GM21717 (cell line): ENCODE measurements around the gene FUT2.

Experiments
- ATAC-seq: cut with Tn5 transposase; IDR thresholded peaks from one replicate; pipeline ENCODE4 v1.9.1; 2021; ENCODE audit warnings: mild to moderate bottlenecking, moderate library complexity; ENCODE audit not compliant: unreplicated experiment

Gene FUT2

DNA sequence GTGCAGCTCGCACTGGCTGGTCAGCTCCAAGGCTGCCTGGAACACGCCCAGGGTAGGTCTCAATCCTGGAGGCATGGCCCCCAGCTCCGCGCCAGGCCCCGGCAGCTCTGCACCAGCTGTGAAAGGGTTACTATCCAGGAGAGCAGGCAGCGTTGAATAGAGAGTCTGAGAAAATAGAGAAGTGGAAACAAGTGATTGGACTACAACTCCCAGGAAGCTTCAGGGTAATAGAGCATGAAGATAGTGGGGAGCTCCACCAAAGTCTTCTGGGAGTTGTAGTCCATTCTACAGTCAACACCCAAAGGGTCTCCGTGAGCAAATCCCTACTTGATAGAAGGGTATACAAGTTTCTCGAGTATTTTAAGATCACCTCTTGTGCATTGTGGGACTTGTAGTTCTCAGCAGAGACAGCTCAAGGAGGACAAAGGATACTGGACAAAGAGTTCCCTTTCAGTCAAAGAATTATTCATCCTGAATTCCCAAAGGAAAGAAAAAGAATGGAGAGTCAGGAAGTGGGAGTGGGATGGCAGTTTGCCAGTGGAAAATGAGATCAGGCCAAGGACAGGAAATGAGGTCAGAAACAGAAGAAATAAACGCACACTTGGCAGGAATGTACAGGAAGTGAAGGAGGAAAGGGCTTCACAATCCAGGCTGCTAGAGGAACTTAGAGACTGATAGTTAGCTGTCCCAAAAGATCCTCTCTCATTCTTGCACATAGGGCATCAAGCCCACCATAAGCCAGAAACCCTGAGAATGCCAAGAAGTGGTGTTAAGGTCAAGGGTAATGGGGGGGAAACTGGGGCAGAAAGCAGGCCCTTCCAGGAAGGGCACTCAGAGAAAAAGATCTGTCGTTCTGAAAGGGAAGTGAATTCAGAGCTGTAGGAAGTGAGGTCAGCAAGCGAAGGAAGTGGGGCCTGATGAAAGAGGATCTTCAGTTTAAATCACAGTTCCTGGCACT lies 29.3 kb downstream of the FUT2 start:
- no peak for ATAC-seq

- ATAC-seq = no peak
Observed at GRCh38 chr19:48726556-48726955, 30.8 kb downstream of the FUT2 start.

DNA sequence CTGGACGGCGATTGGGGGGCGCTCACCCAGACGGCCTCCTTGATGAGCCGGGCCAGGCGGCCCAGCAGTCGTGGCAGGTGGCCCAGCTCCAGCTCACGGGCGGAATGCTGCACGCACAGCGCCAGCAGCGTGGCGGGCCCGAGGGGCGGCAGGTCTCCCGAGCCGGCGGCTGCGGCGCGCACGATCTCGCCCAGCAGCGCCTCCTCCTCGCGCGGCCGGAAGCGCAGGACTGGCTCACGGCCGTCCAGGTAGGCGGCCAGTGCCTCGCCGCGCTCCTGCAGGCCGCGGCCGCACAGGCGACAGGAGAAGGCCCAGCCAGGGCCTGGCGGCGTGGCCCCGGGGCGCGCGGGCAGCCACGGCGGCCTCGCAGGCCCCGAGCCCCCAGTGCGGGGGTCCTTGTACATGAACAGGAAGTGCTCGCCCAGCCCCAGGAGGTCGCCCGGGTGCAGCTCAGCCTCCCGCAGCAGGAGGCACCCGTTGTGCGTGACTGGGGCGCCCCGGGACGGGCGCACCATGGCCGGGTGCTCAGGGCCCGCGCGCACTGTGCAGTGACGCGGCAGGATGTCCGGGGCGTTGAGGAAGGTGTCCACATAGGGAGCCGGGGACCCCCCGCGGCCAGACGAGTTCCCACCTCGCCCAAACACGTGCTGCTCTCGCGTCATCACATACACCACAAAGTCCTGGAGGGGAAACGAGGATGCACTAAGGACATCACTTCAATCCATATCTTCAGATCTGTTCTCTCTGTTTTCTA lies 33.3 kb downstream of the FUT2 start:
- ATAC-seq = no peak

DNA sequence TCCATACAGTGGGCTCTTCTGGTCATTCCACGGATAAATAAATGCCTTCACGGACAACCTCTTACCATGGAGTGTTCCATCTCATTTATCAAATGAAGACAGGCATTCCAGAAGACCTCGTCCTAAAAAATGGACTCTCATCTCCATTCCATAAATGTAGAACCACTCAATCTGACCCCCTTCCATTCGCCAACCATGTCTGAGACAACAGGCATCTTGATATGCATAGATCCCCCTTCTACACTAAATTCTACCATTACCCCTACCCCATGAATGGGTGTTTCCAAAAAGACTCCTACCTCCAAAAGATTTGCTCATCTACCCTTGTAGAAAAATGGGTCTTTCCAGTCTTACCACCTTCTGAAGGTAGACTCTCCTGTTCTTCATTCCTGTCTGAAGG lies 35.7 kb downstream of the FUT2 start:
- no peak for ATAC-seq

DNA sequence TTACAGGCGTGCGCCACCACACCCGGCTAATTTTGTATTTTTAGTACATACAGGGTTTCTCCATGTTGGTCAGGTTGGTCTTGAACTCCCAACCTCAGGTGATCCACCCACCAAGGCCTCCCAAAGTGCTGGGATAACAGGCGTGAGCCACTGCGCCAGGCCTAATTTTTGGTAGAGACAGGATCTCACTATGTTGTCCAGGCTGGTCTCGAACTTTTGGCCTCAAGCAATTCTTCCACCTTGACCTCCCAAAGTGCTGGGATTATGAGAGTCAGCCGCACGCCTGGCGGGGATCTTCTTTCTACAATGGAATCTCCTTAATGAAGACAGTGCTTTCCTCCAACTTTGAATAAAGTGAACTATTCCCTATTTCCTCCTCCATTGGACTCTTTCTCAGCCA lies 38.9 kb downstream of the FUT2 start:
- ATAC-seq = no peak

DNA sequence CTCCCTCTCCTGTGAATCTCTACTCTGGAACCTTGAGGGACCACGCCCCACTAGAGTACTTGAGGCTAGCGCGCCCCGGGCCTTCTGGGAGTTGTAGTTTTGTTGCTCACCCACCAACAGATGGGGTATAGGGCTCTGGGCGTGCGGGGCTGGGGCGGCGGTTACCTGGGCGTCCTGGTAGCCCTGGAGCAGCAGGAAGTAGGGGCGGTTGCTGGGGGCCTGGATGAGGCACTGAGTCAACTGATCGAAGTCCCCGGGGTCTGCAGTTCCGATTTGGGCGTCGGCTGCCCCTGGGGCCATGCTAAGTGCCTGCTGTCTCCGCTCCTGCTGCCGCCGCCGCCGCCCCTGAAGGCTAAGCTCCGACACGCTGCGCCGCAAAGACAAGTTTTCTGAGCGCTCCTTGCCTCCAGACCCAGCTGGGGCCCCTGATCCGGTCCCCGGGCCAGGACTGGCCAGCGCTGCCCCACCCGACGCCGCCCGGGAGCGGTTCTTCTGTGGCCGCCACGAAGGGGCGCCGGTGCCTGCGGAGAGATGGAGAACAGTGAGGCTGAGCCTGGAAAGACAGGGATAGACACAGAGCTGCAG lies 39.4 kb downstream of the FUT2 start:
- ATAC-seq = no peak

GRCh38 chr19:48737360-48737998 lies 41.7 kb downstream of the FUT2 start:
- no peak for ATAC-seq

DNA sequence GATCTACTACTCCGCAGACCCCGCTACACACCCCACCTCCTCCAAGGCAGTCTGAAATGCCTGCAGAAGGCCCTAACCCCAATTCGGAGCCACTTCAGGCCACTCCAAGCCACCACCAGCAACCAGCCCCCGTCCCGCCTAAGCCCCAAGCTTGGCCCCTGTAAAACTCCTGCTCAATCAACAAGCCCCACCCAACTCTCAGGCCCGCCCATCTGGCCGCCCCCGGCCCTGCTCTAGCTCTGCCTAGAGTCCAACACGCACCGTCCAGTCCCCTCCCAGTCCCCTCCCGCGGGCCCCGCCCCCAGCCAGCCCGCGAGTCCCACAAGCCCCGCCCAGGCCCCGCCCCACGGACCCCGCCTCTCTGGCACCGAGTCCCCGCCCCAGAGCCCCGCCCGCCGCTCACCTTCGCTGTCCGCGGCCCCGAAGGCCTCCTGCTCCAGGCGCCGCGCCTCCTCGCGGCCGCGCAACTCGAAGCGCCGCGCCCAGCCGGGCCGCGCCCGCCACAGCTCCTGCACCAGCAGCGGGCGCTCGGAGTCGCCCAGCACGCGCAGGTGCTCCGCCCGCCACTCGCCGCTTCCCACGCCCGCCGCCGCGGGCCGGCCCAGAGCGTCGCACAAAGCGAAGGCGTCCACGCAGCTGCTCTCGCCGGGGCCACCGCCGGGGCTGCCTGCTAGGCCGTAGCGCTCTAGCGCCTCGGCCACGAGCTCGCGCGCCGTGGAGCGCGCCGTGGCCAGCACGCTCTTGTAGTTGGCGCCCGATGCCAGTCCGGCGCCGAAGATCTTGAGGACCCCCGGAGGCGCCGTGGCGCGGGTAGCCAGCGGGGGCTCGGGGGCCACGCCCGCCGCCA lies 43.0 kb downstream of the FUT2 start:
- peak; percentile 55 for ATAC-seq

GRCh38 chr19:48739404-48740163 lies 43.8 kb downstream of the FUT2 start:
- ATAC-seq = no peak

- ATAC-seq = no peak
Observed at GRCh38 chr19:48740164-48740972, 44.6 kb downstream of the FUT2 start, which contains the start of gene RASIP1. Gene RASIP1, minus strand, starts transcription at chr19:48740610. Its CDS starts 328 bp downstream, at chr19:48740282.

DNA sequence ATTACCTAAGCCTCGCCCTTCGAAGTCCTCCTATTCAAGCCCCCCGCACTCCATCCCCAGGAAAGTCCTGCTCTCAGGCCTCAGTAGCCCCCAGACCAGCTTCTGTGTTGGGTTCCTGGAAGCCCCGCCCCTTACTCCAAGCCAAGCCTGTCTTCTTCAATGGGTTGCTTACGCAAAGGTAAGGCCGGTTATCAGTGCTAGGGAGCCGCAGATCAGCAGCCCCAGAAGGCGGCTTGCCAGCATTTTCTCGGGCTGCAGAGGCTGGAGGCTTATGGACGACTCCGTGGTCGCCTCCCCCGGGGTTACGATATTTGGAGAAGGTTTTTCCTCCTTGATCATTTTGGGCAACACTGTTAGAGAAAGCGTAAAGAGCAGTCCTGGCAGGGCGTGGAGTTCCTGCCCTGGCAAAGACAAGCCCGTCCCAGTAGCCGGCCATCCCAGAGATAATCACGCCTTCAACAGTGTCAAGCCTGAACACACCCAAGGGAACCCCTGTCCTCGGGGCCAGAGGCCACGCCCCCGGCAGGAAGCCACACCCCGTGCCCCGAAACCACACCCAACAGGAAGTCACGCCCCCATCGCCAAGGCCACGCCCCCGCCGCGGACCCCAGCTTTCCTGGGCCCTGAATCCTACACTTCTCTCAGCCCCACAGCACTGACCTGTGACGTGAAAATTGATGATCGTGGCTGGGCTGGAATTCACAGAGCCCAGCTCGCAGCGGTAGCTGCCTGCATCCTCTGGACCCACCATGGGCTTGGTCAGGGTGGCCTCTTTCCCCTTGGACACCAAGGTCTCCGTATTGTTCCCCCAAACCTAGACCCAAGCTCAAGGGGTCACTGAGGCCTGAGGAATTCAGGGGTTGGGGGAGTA lies 45.6 kb downstream of the FUT2 start:
- ATAC-seq = no peak

- no peak for ATAC-seq
Observed at GRCh38 chr19:48742096-48742495, 46.3 kb downstream of the FUT2 start.

- no peak for ATAC-seq
Observed at GRCh38 chr19:48745208-48745995, 49.6 kb downstream of the FUT2 start.

- no peak for ATAC-seq
Observed at GRCh38 chr19:48746110-48746509, 50.3 kb downstream of the FUT2 start.

GRCh38 chr19:48746738-48747575 lies 51.2 kb downstream of the FUT2 start, which contains the start of gene IZUMO1:
Gene IZUMO1, minus strand, starts transcription at chr19:48746909. Its CDS starts 1,050 bp downstream, at chr19:48745859.
- ATAC-seq = no peak
